HepG2 (cell line): ENCODE results near the gene WDHD1. TPM values are rescaled to one million over a fixed set of nuclear protein-coding genes. Genes with fewer than 3 reads are reported as not detected.
A peak's percentile ranks its signal among the peaks of the same experiment; 100 is the strongest.

ENCODE experiments used
- BRF2 ChIP-seq: sonication (generic); formaldehyde crosslinking; IDR thresholded peaks from 2 replicates; pipeline ENCODE4 v1.8.1; 2022; ENCODE audit warnings: mild to moderate bottlenecking, missing genetic modification reagents
- FOSL2 ChIP-seq: sonication (generic); formaldehyde crosslinking; IDR thresholded peaks from 2 replicates; pipeline ENCODE4 v1.4.0; 2020; ENCODE audit warnings: missing genetic modification reagents
- FOXP1 ChIP-seq, 2 experiments: fragments of 450-650 bp in 1 of 2; IDR thresholded peaks; 2 replicates each; pipeline ENCODE4 v1.6.1; 2017 to 2018; ENCODE audit warnings: antibody characterized with exemption in 1 of 2
- HNRNPUL1 ChIP-seq: fragments of 200-400 bp; formaldehyde crosslinking; IDR thresholded peaks from 2 replicates; pipeline ENCODE4 v1.6.1; 2017; ENCODE audit warnings: low read depth, mild to moderate bottlenecking, low read length, moderate library complexity
- SAFB2 ChIP-seq: sonication (generic); formaldehyde crosslinking; IDR thresholded peaks from 2 replicates; pipeline ENCODE4 v1.5.1; 2020; ENCODE audit warnings: missing genetic modification reagents, low read depth, mild to moderate bottlenecking, borderline replicate concordance
- SYNCRIP ChIP-seq: fragments of 200-400 bp; formaldehyde crosslinking; IDR thresholded peaks from 2 replicates; pipeline ENCODE4 v1.6.1; 2018; ENCODE audit warnings: mild to moderate bottlenecking, low read depth, low read length; ENCODE audit not compliant: insufficient read depth
- ZBTB8A ChIP-seq: sonication (generic); formaldehyde crosslinking; IDR thresholded peaks from 2 replicates; pipeline ENCODE4 v1.4.0; 2020; ENCODE audit warnings: mild to moderate bottlenecking, low read depth, missing genetic modification reagents, borderline replicate concordance
- ZHX2 ChIP-seq, 2 experiments: sonication (generic) in 1 of 2; formaldehyde crosslinking in 1 of 2; IDR thresholded peaks; 2 replicates each; pipeline versions ENCODE4 v1.6.1 to v1.9.0; 2014 to 2022; ENCODE audit warnings: antibody characterized with exemption in 1 of 2, borderline replicate concordance in 1 of 2, inconsistent platforms in 1 of 2, low read depth in 1 of 2, missing genetic modification reagents in 1 of 2
- ZNF850 ChIP-seq: sonication (generic); formaldehyde crosslinking; conservative IDR thresholded peaks from 2 replicates; pipeline ENCODE4 v1.9.0; 2021; ENCODE audit warnings: mild to moderate bottlenecking, missing genetic modification reagents
- ZSCAN21 ChIP-seq: sonication (generic); formaldehyde crosslinking; IDR thresholded peaks from 2 replicates; pipeline ENCODE4 v1.8.0; 2022; ENCODE audit warnings: mild to moderate bottlenecking, missing genetic modification reagents, moderate library complexity, borderline replicate concordance
- ZXDC ChIP-seq: sonication (generic); formaldehyde crosslinking; IDR thresholded peaks from 2 replicates; pipeline ENCODE4 v1.5.0; 2020; ENCODE audit warnings: mild to moderate bottlenecking, missing genetic modification reagents
- polyA plus RNA-seq, 8 experiments: library from polyadenylated mRNA; depleted of rRNA in 3 of 8; stranded (reverse) in 7 of 8; unstranded in 1 of 8; fragments of >200 nt; fragmentation: Illumina TruSeq in 4 of 8; extraction: Trizol in 4 of 8; gene quantifications; 2 replicates each; pipeline versions ENCODE4 v1.2.1 to v1.2.3, GENCODE V29; 2011 to 2016; ENCODE audit warnings: low read depth in 4 of 8, missing spikeins in 1 of 8, mixed read lengths in 1 of 8; ENCODE audit not compliant: insufficient read depth in 1 of 8
- total RNA-seq, 5 experiments: library from RNA; depleted of rRNA; stranded (reverse); fragments of >200 nt; fragmentation: Illumina TruSeq; extraction: Trizol; gene quantifications; 2 replicates each; pipeline ENCODE4 v1.2.3, GENCODE V29; 2016; ENCODE audit warnings: low read depth in 1 of 5
- TF ChIP-seq, protein P1 (sequence below): sonication (generic); formaldehyde crosslinking; IDR thresholded peaks from 2 replicates; pipeline ENCODE4 v1.4.0; 2020; ENCODE audit warnings: missing genetic modification reagents, mild to moderate bottlenecking, borderline replicate concordance
- TF ChIP-seq, protein P2 (sequence below): sonication (generic); formaldehyde crosslinking; IDR thresholded peaks from 2 replicates; pipeline ENCODE4 v1.8.0; 2022; ENCODE audit warnings: mild to moderate bottlenecking, missing genetic modification reagents, borderline replicate concordance

The WDHD1 gene
- total and polyA plus RNA-seq, 2 of the 13 experiments (the other 11 are each of a cell fraction or from before 2014, with no cell fraction given): 5.5 to 27.5 TPM

DNA sequence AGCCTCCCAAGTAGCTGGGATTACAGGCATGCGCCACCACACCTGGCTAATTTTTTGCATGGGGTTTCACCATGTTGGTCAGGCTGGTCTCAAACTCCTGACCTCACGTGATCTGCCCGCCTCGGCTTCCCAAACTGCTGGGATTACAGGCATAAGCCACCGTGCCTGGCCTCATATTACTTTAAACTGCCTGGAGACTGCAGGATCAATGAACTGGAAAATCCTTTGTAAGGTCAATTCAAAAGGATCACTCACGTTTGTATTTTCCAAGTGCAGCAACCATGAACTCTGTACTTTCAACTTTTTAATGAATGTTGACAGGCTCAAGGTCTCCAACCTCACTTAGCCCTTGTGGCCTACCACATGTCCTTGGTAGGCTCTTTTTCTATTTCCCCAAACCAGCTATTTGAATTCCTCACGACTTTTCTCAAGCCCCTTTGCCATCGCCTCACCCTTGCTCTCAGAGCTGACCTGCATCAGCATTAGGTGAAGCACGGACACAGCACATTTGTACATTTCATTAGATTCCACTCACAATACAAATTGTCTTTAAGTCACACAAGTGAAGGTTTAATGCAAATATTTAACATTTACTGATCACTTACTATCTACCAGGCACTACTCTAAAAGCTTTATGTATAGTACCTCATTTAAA is 82.0 kb downstream of the WDHD1 start (continued):
- TF ChIP-seq, protein P1, sequence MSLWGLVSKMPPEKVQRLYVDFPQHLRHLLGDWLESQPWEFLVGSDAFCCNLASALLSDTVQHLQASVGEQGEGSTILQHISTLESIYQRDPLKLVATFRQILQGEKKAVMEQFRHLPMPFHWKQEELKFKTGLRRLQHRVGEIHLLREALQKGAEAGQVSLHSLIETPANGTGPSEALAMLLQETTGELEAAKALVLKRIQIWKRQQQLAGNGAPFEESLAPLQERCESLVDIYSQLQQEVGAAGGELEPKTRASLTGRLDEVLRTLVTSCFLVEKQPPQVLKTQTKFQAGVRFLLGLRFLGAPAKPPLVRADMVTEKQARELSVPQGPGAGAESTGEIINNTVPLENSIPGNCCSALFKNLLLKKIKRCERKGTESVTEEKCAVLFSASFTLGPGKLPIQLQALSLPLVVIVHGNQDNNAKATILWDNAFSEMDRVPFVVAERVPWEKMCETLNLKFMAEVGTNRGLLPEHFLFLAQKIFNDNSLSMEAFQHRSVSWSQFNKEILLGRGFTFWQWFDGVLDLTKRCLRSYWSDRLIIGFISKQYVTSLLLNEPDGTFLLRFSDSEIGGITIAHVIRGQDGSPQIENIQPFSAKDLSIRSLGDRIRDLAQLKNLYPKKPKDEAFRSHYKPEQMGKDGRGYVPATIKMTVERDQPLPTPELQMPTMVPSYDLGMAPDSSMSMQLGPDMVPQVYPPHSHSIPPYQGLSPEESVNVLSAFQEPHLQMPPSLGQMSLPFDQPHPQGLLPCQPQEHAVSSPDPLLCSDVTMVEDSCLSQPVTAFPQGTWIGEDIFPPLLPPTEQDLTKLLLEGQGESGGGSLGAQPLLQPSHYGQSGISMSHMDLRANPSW (CRISPR knock-in tag): peak; percentile 49; the same call in 1 of the 2 replicates
- TF ChIP-seq ZXDC (CRISPR knock-in tag): no peak
- no peak for TF ChIP-seq ZBTB8A (CRISPR knock-in tag)
- TF ChIP-seq HNRNPUL1: no peak
- no peak for TF ChIP-seq FOXP1 (IDR thresholded peaks at IDR 0.05)
- peak; percentile 61 for TF ChIP-seq FOXP1 (CRISPR knock-in tag; IDR thresholded peaks at IDR 0.05)
- no peak for TF ChIP-seq BRF2 (CRISPR knock-in tag)
- TF ChIP-seq ZHX2 (IDR thresholded peaks at IDR 0.05; ENCODE audit: low read depth): no peak
- no peak for TF ChIP-seq ZHX2 (CRISPR knock-in tag; IDR thresholded peaks at IDR 0.05; ENCODE audit: borderline replicate concordance)
- no peak; the same call in 1 of the 2 replicates for TF ChIP-seq ZSCAN21 (CRISPR knock-in tag)
- TF ChIP-seq FOSL2 (CRISPR knock-in tag): no peak
- TF ChIP-seq, protein P2, sequence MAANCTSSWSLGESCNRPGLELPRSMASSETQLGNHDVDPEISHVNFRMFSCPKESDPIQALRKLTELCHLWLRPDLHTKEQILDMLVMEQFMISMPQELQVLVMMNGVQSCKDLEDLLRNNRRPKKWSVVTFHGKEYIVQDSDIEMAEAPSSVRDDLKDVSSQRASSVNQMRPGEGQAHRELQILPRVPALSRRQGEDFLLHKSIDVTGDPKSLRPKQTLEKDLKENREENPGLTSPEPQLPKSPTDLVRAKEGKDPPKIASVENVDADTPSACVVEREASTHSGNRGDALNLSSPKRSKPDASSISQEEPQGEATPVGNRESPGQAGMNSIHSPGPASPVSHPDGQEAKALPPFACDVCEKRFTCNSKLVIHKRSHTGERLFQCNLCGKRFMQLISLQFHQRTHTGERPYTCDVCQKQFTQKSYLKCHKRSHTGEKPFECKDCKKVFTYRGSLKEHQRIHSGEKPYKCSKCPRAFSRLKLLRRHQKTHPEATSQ: no peak
- no peak for TF ChIP-seq ZNF850
- no peak for TF ChIP-seq SAFB2 (CRISPR knock-in tag)
- TF ChIP-seq SYNCRIP: no peak
